HT1080 (cell line): ENCODE results near the gene IFRD2. TPM values are rescaled to one million over a fixed set of nuclear protein-coding genes. Genes with fewer than 3 reads are reported as not detected.
"Not testable (repeated sequence)": the region's sequence is repeated elsewhere in the genome, so short reads cannot be mapped to it uniquely, and the experiment has no call there.

Experiments
- DNase-seq: peaks from one replicate; pipeline ENCODE4 v3.0.0-alpha.2; 2015; ENCODE audit warnings: low read depth
- total RNA-seq: library from RNA; depleted of rRNA; stranded (reverse); fragments of >200 nt; shearing (Covaris generic); gene quantifications from 2 replicates; pipeline ENCODE4 v1.2.3, GENCODE V29; 2014

Gene IFRD2
- total RNA-seq, 1 experiment from 2014 or later, result 172 TPM

GRCh38 chr3:50286322-50287227 is 5.7 kb downstream of the IFRD2 start:
- DNase-seq, result no peak

DNA sequence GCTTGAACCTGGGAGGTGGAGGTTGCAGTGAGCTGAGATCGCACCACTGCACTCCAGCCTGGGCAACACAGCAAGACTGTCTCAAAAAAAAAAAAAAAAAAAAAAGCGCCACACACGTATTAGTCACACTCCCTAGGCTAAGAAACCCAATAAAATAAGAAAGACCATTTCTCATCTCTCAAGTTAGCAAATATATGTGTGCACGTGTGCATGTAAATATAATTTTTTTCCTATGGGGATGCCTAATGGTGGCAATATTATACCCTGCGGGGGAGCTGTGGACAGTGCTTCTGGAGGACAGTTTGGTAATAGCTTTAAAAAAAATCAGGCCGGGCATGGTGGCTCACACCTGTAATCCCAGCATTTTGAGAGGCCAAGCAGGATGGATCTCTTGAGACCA is 8.1 kb downstream of the IFRD2 start:
- not testable (repeated sequence) for DNase-seq

DNA sequence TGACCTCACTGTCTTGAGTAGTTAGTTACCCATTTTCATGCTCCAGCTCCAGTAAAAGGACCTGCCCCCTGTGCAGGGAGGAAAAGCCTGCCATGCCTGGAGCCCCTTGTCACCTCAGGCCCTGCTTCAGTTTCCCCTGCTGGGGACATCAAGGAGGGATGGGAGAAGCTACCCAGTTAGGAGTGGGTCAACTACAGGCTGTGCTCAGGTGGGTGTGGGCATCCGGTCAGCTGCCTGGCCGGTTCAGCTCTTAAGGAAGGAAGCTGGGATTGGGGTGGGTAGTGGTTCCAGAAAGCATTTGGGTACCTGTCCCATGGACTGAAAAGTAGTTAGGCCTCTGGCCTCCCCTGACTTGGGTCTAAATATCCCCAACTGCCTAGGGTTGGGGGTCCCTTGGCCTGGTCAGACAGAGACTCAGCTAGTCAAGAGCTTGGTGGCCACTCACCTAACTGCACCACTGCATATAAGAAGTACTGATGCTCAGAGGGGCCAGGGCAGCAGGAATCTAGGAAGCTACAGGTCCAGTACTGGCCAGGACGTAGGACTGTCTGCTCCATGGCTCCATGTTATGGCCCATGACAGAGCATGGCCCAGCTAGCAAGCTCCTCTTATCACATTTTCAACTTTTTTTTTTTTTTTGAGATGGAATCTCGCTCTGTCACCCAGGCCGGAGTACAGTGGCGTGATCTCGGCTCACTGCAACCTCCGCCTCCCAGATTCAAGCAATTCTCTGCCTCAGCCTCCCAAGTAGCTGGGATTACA is 12.8 kb downstream of the IFRD2 start:
- no peak for DNase-seq

DNA sequence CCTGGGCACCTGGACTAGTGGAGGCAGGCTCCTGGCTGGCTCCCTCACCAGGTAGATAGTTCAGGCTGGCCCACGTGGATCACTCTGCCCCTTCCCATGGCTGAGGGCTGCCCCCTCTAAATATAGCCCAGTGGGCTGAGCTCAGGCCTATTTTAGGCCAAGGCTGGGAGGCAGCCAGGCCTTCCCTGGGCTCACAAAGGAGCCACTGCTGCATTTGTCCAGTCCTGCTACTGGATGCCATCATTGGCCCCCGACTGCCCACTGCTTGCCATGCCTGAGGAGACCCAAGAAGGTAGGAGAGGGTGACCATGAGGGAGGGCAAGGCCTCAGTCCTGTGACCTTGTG is 13.4 kb downstream of the IFRD2 start, which contains the start of gene LSMEM2:
Gene LSMEM2 (plus strand): TSS at position 208 of the 345 bp plus-strand sequence. CDS start 27 bp downstream, at position 235.
- no peak for DNase-seq

- no peak for DNase-seq
These were observed 13.9 kb downstream of the IFRD2 start for GRCh38 chr3:50278123-50278879.

- DNase-seq, result no peak
These were observed 15.5 kb downstream of the IFRD2 start for GRCh38 chr3:50276762-50277101.

- DNase-seq, result no peak
These were observed 16.1 kb downstream of the IFRD2 start for GRCh38 chr3:50275996-50276761.

DNA sequence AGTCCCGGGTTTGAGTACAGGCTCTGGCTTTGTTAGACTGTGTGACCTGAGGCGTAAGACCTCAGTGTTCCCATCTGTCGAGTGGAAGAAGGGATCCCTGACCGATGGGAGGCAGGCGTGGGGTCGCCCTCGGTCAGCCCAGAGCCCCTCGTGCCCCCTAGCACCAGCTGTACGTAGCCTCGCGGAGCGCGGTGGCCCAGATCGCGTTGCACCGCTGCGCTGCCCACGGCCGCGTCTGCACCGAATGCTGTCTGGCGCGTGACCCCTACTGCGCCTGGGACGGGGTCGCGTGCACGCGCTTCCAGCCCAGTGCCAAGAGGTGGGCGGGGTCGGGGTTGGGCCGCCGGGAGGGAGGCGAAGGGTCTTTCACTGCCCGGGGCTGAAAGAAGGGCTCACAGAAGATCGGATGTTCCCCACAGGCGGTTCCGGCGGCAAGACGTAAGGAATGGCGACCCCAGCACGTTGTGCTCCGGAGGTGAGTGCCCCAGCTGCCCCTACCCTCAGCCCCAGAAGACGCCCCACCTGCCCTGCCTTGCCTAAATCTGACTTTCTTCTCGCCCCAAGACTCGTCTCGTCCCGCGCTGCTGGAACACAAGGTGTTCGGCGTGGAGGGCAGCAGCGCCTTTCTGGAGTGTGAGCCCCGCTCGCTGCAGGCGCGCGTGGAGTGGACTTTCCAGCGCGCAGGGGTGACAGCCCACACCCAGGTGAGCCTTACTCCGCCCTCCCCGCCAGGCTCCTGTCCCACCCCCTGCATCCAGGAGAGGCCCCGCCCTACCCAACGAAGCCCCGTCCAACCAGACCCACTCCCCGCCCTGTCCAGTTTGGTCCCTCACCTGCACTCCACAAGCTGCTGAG is 16.9 kb downstream of the IFRD2 start:
- DNase-seq, result no peak

- peak; percentile 52 for DNase-seq
These were observed 17.7 kb downstream of the IFRD2 start for GRCh38 chr3:50274371-50275104.

DNA sequence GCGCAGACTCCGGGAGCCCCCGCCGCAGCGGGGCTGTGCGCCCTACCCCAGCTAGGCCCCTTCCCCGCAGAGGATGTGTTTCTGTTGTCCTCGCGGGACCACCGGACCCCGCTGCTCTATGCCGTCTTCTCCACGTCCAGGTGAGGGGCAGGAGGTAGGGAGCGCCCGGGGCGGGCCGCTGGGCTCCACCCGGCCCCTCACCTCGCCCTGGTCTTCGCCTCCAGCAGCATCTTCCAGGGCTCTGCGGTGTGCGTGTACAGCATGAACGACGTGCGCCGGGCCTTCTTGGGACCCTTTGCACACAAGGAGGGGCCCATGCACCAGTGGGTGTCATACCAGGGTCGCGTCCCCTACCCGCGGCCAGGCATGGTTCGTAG is 18.6 kb downstream of the IFRD2 start:
- no peak for DNase-seq

DNA sequence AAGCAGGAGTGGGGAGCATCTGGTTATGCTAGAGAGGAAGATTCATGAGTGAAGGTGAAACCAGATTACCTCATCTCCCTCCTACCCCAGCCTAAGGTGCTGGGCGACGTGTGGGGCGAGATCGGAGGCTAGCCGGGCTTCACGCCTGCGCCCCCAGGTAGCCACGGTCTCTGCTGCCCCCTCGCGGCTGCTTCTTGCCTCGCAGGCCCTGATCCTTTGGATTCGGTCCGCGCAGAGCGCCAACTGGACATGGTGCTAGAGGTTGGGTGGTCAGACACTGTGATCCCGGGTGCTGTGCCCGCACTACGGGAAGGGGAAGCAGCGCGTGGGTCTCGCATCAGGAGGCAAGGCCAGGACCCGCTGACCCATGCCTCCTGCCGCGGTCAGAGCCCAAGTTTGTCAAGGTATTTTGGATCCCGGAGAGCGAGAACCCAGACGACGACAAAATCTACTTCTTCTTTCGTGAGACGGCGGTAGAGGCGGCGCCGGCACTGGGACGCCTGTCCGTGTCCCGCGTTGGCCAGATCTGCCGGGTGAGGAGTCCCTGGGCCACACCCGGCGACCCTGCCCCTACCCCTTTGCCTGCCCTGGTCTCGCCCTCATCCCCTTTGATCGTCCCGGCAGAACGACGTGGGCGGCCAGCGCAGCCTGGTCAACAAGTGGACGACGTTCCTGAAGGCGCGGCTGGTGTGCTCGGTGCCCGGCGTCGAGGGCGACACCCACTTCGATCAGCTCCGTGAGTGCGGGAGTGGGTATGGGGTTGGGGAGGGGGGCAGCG is 19.1 kb downstream of the IFRD2 start:
- peak; percentile 78 for DNase-seq

DNA sequence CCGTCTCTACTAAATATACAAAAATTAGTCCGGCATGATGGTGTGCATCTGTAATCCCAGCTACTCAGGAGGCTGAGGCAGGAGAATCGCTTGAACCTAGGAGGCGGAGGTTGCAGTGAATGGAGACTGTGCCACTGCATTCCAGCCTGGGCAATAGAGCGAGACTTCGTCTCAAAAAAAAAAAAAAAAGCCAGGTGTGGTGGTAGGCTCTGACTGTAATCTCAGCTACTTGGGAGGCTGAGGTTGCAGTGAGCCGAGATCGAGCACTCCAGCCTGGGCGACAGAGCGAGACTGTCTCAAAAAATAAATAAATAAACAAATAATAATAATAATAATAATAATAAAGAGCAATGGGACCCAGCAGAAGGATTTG is 19.7 kb downstream of the IFRD2 start:
- DNase-seq, result not testable (repeated sequence)

GRCh38 chr3:50271314-50271936 is 20.8 kb downstream of the IFRD2 start:
- DNase-seq, result no peak

DNA sequence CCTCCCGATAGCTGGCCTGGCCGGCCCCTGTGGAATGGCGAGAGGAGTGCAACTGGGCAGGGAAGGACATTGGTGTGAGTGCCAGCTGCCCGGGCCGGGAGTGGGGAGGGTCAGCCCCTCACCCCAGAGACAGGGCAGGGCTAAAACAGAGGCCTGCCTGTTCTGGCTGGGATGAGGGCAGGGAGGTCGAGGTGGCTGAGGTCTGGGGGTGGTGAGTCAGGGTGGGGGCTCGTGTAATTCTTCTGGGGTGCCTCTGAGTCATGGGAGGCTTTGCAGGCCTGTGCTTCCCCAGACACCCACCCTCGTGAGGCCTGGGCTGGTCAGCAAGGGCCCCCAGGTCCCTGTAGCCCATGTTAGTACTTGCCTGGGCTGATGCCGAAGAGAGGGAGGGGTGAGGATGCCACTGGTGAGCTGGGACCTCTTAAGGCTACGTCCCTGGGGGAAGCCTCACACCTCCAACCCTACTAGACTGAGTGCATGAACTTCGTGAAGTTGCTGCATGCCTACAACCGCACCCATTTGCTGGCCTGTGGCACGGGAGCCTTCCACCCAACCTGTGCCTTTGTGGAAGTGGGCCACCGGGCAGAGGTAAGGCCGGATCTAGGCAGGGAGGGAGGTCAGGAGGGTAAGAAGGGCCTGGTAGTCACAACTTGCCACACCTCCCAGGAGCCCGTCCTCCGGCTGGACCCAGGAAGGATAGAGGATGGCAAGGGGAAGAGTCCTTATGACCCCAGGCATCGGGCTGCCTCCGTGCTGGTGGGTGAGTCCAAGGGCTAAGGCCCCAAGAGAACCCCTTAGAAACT is 21.6 kb downstream of the IFRD2 start:
- DNase-seq, result peak; percentile 34

GRCh38 chr3:50269977-50270413 is 22.2 kb downstream of the IFRD2 start:
- peak; percentile 54 for DNase-seq

DNA sequence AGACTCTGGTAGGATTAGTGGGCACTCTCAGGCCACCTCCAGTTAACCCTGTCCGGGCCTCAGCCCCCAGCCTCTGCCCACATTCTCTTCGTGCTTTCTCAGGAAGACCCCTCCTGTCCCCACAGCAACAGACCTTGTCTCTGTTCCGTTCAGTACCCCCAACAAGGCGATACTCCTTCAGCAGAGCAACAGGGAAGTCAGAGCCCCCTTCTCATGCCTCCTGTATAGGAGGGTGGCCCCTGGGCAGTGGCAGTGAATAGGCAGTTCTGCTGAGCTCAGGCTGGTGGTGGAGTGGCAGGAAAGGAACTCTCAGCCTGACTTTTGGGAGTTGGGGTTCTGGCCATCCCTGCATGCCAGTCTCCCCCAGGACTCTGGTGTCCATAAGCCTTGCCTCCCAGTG is 22.8 kb downstream of the IFRD2 start:
- no peak for DNase-seq
